WI38 (cell line): ENCODE results near the gene PNMT.

ENCODE experiments used
- H3K4me3 ChIP-seq: 2 replicates; pipeline ENCODE4 v1.5.1; 2011; ENCODE audit warnings: low read depth, mild to moderate bottlenecking, control low read depth, low read length
- TF ChIP-seq, protein P1 (sequence below): IDR thresholded peaks from 2 replicates; pipeline ENCODE4 v1.5.1; 2012; ENCODE audit warnings: low read depth, mild to moderate bottlenecking, control low read depth, low read length

PNMT gene

DNA sequence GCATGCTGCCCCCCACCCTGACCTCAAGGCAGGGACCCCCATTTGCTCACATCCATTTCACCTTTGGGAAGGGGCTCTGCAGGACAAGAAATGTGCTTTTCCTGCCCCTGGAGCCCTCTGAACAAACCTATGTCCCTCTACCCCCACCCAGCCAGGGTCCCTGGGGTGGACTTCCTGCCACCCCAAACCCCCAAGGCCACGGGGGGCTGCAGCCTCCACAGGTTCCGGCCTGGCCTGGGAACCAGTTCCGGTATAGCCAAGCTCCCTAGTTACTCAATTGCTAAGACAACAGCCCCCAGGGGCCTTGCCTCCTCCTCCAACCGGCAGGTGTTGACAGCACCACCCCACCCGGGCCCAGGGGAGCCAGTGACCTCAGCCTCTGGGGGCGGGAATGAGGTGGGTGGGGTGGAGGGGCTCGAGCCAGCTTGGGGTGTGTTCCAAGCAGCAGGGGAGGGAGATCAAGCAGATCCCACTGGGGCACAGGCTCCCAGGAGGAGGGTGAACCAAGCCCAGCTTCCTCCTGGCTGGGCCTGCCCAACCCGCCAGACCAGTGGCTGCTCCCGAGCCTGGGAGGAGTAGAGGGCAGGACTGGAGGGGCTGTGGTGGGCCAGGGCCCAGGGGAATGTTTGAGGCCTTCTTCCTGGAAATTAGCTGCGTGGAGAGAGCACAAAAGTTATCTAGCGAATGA is 6.6 kb downstream of the PNMT start:
- TF ChIP-seq, protein P1, sequence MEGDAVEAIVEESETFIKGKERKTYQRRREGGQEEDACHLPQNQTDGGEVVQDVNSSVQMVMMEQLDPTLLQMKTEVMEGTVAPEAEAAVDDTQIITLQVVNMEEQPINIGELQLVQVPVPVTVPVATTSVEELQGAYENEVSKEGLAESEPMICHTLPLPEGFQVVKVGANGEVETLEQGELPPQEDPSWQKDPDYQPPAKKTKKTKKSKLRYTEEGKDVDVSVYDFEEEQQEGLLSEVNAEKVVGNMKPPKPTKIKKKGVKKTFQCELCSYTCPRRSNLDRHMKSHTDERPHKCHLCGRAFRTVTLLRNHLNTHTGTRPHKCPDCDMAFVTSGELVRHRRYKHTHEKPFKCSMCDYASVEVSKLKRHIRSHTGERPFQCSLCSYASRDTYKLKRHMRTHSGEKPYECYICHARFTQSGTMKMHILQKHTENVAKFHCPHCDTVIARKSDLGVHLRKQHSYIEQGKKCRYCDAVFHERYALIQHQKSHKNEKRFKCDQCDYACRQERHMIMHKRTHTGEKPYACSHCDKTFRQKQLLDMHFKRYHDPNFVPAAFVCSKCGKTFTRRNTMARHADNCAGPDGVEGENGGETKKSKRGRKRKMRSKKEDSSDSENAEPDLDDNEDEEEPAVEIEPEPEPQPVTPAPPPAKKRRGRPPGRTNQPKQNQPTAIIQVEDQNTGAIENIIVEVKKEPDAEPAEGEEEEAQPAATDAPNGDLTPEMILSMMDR: no peak
- H3K4me3 ChIP-seq: no peak overlapping the region

DNA sequence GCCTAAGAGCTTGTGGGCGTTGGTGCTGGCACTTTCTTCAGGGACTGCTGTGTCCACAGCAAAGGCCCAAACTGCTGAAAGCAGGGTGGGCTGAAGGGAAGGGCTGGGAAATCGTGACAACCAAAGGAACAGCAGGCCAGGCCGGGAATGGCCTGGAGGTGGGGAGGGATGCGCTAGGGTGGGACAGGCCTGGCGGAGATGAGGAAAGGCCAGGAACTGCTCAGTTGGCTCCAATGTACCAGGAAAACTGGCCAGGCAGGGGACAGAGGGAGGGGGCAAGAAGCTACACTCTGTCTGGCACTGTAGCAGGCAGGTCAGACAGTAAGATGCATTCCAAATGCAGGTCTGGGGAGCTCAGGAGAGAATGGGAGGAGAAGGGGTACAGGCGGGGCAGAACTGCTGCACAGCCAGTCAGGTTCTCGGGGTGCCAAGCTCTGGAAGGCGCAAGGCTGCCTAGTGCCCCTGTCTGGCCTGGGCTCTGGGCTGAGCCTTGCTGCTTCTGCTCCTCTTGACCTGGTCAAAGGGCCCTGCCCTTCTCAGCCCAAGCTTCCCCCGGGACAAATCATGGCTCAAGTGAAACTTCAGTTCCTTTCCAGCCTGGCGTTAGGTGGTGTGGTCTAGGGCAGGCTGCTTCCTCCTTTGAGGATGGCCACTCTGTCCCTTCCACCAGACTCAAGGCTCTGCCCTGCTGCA is 7.3 kb downstream of the PNMT start:
- TF ChIP-seq, protein P1: no peak
- H3K4me3 ChIP-seq: no peak overlapping the region

DNA sequence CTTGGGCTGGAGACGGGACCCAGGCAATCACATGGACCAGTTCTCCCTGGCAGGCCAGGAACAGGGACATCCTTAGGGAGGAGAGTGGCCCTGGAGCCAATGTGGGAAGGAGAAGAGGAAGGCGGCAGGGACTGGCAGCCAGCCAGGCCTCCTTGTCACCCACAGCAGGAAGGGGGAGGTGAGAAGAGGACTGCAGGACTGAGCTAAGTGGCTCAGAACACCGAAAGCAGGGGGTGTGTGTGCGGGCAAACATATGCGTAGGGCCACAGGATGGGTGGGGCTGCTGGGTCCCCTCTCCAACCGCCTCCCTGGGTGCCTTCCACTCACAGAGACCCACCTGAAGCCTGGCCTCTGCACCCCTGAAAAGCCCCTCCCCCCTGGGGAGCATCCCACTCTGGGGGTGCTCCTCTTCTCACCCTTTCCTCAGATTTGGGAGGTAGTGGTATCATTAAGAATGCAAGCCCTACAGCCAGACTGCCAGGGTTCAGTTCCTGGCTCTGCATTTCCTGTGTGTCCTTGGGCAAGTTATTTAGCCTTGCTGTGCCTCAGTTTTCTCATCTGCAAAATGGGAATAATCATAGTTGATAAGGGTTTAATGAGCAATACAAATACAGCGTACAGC is 8.1 kb downstream of the PNMT start:
- no peak overlapping the region for H3K4me3 ChIP-seq
- TF ChIP-seq, protein P1: no peak

DNA sequence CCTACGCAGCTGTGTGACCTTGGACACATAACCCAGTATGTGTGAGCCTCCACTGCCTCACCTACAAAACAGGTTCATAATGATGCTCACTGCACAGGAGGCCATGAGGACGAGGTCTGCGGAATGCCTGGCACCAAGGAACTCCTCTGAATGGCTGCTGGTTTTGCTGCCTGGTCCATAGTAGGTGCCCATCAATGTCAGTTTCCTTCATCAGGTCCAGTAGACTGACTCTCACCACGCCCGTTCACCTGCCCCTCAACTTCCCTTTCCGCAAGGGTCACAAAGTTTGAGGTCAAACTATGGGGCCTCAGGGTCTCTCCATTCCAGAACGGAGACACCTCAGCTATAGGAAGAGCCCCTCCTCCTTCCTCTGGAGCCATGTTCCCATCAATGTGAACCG is 8.8 kb downstream of the PNMT start:
- TF ChIP-seq, protein P1: no peak
- H3K4me3 ChIP-seq: no peak overlapping the region

DNA sequence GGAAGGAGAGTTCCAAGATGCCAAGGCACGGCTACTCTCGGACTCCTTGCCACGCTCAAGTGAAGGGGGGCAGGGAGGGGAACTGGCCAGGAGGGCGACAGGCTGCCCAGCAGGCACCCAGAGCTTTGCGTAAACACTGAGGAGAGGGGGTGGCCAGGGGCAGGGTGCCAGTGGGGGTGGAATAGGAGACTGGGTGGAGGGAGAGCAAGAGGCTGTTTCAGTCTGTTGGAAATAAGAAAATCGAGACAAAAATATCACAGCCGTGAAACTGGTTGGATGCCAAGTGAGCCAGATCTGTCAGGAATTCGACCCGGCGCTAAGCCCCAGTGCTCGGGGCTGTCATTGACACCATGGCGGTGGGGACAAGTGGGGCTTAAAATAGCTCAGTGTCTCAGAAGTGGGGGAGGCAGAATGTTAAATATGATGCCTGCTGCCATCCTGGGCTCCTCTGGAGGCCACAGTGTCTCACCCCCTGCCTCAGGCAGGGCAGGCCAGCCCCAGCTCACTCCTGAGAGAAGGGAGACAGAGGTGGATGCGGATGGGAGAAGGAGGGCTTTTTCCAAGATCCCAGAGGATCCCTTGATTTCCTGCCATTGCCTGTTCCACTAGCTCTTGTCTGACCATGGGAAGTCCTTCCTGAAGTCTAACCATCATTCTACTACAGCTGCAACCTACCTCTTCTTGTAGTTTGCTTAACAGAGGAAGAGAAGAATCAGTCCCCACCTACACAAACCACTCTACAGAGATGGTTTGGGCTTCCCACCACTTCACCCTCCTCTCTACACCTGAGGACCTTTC is 9.5 kb downstream of the PNMT start:
- TF ChIP-seq, protein P1: no peak
- H3K4me3 ChIP-seq: no peak overlapping the region

DNA sequence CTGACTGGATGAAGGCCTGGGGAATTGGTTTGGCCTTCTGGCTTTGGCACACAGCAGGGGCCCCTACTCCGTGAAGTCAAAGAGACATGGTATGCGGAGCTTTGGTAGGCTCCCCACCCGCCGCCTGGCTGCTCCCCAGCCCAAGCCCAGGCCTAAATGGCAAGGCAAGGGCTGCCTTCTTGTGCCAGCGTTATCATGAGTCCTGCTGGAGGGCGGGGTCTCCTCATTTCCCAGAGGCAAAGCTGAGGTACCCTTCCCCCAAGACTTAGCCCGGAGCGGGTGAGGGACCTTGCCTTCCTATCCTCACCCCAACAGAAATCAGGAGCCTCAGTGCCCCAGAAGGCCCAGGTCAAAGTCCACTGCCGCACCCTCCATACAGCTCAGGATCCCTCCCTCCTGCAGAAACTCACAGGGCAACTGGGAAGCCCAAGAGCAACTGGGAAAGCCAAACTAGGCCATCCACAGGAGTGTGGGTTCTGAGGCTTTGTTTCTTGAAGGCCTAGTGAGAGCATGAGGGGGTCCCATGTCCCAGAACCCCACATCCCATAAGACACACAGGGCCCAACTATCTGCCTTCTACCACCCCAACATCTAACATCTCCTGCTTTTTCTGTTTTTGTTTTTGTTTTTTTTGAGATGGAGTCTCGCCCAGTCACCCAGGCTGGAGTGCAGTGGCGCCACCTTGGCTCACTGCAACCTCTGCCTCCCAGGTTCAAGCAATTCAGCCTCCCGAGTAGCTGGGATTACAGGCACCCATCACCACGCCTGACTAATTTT is 10.3 kb downstream of the PNMT start:
- TF ChIP-seq, protein P1: no peak
- no peak overlapping the region for H3K4me3 ChIP-seq
